Measurements from ENCODE around the gene TMEM143.
"Not testable (repeated sequence)": the region's sequence is repeated elsewhere in the genome, so short reads cannot be mapped to it uniquely, and the experiment has no call there.

Gene TMEM143

GRCh38 chr19:48363810-48364597 lies at the start of gene TMEM143, which contains the start of gene SYNGR4:
TSS of gene TMEM143 (minus strand) at chr19:48363940. CDS start at chr19:48363920, 20 bp downstream.
TSS of gene SYNGR4 (plus strand) at chr19:48364367. CDS start at chr19:48365843, 1,476 bp downstream.
- DNase-seq (ENCODE audit: low read depth, low spot score): peak; percentile 95

- DNase-seq (ENCODE audit: low read depth, low spot score): no peak
Observed at GRCh38 chr19:48405850-48406249, 42.1 kb upstream of the TMEM143 start.

GRCh38 chr19:48405010-48405659 lies 41.4 kb upstream of the TMEM143 start:
- DNase-seq (ENCODE audit: low read depth, low spot score): no peak

- no peak for DNase-seq (ENCODE audit: low read depth, low spot score)
Observed at GRCh38 chr19:48403606-48404005, 39.9 kb upstream of the TMEM143 start.

GRCh38 chr19:48401287-48401686 lies 37.5 kb upstream of the TMEM143 start:
- no peak for DNase-seq (ENCODE audit: low read depth, low spot score)

GRCh38 chr19:48400018-48400742 lies 36.4 kb upstream of the TMEM143 start:
- DNase-seq (ENCODE audit: low read depth, low spot score): no peak

GRCh38 chr19:48398375-48399235 lies 34.9 kb upstream of the TMEM143 start:
- DNase-seq (ENCODE audit: low read depth, low spot score): peak; percentile 73

- DNase-seq (ENCODE audit: low read depth, low spot score): no peak
Observed at GRCh38 chr19:48398102-48398374, 34.3 kb upstream of the TMEM143 start.

- DNase-seq (ENCODE audit: low read depth, low spot score): no peak
Observed at GRCh38 chr19:48397263-48398101, 33.7 kb upstream of the TMEM143 start.

GRCh38 chr19:48396824-48397176 lies 33.1 kb upstream of the TMEM143 start:
- DNase-seq (ENCODE audit: low read depth, low spot score): no peak

- no peak for DNase-seq (ENCODE audit: low read depth, low spot score)
Observed at GRCh38 chr19:48396016-48396823, 32.5 kb upstream of the TMEM143 start.

- no peak for DNase-seq (ENCODE audit: low read depth, low spot score)
Observed at GRCh38 chr19:48395499-48395898, 31.8 kb upstream of the TMEM143 start.

- no peak for DNase-seq (ENCODE audit: low read depth, low spot score)
Observed at GRCh38 chr19:48395170-48395455, 31.4 kb upstream of the TMEM143 start.

GRCh38 chr19:48394331-48395169 lies 30.8 kb upstream of the TMEM143 start:
- DNase-seq (ENCODE audit: low read depth, low spot score): no peak

- DNase-seq (ENCODE audit: low read depth, low spot score): no peak
Observed at GRCh38 chr19:48393559-48394330, 30.0 kb upstream of the TMEM143 start, which contains the start of gene GRIN2D. TSS of gene GRIN2D (plus strand) at chr19:48393668. CDS start at chr19:48398393, 4,725 bp downstream.

GRCh38 chr19:48392860-48393558 lies 29.3 kb upstream of the TMEM143 start:
- DNase-seq (ENCODE audit: low read depth, low spot score): no peak

- DNase-seq (ENCODE audit: low read depth, low spot score): not testable (repeated sequence)
Observed at GRCh38 chr19:48392006-48392344, 28.2 kb upstream of the TMEM143 start.
